GM04504 (cell line): ENCODE results near the gene MIGA2.
"Not testable (repeated sequence)": the region's sequence is repeated elsewhere in the genome, so short reads cannot be mapped to it uniquely, and the experiment has no call there.

Source experiments
- DNase-seq: peaks from one replicate; pipeline ENCODE4 v3.0.0-alpha.2; 2012; ENCODE audit warnings: low read depth

Gene MIGA2

GRCh38 chr9:129011761-129012181 lies 24.7 kb upstream of the MIGA2 start:
- DNase-seq: no peak

DNA sequence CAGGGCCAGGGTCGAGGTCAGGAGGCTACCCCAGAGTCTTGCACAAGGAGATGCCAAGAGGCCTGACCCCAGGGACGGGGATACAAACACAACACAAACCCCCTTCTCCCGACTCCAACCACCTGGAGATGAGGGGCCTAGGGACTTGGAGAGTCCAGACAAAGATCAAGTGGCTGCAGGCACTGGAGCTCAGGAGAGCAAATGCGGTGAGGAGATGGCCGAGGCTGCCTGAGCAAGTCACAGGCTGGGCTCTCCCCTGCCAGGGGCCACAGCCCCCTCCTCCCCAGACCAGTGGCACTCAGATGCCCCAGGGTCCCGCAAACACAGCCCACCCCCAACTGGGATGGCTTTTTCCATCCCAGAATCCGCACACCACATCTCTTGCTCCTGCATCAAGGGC lies 24.1 kb upstream of the MIGA2 start:
- DNase-seq: no peak

DNA sequence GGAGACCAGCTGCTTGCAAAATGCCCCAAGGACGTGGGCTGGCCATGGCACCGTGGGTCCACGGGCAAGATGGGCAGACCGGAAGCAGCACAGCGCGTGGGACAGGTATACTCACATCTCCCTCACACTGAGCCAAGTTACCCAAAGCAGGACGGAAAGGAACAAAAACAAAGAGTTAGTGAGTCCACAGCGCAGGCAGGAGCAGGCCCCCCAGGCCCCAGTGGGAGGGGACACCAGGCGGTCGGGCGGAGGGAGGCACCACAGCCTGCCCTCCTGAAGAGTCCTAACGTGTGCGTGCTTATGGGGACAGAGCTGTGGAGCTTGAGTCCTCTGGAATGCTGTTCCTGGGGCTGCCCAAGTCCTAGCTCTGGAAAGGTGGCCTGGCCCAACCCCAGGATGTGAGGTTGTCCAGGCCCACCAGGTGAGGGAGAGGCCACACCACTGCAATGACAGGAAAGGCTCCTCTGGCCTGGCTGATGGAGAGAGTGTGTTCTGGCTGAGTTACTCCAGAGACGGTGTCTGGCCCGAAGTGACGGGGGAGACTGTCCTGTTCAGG lies 23.5 kb upstream of the MIGA2 start:
- DNase-seq: no peak

DNA sequence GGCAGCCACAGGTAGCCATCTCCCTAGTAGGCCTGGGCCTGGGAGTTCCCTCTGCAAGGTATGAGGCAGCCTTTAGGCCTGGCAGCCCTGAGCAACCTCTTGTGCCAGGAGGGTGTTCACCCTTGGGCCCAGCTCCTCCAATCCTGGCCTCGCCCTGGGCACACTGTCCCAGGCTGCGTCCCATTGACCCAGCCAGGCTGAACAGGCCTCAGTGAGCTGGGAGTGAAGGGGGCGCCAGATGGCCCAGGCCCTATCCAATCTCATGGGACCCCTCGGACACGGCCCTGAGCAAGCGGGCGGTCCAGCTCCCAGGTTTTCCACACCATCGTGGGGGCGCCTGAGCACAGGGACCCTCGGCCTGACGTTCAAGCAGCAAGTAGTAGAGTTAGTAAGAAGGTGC lies 22.8 kb upstream of the MIGA2 start:
- DNase-seq: no peak

DNA sequence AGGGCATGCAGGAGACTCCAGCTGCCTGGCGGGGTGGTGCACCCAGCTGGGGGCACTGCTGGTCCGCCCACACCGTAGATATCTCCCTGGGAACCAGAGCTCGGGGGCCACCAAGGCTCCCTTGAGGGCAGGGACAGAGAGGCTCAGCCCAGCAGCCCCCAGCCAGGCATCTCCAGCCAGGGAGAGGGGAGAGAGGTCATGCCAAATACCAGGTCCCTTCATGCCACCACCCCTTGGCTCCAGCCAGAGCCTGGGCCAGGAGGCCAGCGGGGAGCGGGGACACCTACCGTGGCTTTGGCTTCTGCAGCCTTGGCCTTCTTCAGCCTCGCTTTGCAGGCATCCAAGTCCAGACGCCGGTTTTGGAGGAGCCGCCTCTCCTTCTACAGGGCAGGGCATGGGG lies 22.3 kb upstream of the MIGA2 start:
- DNase-seq: no peak

GRCh38 chr9:129014608-129015007 lies 21.8 kb upstream of the MIGA2 start:
- DNase-seq: no peak

DNA sequence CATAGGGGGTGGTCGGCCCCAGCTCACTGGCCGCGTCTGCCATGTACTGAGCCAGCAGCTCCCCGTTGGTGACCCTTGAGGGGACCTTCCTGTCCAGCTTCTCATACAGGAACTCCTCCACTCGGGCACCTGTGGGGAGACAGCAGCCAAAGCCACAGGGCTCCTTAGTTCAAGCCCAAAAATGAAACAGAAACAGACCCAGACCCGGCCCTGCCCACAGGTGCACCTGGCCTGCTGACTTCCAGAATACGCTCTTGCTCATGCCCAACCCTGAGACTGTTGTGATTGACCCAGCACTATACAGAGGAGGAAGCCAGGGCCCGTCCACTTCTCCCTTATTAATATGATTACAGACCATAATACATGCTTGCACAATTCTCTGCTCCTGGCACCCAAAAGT lies 15.3 kb upstream of the MIGA2 start:
- no peak for DNase-seq

GRCh38 chr9:129022037-129022436 lies 14.4 kb upstream of the MIGA2 start:
- DNase-seq: no peak

- peak; percentile 73 for DNase-seq
These were observed 13.2 kb upstream of the MIGA2 start for GRCh38 chr9:129023036-129023907.

DNA sequence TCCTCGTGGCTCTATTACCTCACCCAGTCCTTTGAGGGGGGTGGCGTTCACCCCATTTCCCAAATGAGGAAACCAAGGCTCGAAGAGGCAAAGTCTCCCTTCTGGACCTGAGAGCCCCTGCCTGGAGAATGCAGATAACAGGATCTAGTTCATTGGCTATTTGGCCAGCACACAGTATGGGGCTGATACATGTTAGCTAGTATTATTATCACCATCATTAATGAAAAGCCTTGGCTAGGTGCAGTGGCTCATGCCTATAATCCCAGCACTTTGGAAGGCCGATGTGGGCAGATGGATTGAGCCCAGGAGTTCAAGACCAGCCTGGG lies 12.6 kb upstream of the MIGA2 start:
- no peak for DNase-seq

GRCh38 chr9:129026442-129027223 lies 9.8 kb upstream of the MIGA2 start:
- no peak for DNase-seq

DNA sequence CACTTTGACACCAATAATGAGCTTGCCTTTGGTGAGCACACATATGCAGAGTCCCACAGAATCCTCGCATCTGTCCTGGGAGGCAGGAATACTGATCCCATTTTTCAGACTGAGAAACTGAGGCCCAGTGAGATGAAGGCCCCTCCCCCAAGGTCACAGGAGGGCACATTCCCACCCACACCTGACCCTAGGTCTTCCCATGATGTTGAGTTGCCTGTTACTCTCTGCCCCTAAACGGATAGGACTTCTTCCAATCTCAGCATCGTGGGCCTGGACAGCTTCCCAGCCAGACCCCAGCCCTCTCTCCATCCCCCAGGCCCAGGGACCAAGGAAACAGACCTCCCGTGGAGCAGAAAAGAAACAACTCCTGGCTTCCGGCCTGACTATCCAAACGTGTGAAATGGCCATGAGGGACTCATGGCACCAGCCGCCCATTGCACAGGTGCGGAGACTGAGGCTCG lies 9.2 kb upstream of the MIGA2 start:
- no peak for DNase-seq

DNA sequence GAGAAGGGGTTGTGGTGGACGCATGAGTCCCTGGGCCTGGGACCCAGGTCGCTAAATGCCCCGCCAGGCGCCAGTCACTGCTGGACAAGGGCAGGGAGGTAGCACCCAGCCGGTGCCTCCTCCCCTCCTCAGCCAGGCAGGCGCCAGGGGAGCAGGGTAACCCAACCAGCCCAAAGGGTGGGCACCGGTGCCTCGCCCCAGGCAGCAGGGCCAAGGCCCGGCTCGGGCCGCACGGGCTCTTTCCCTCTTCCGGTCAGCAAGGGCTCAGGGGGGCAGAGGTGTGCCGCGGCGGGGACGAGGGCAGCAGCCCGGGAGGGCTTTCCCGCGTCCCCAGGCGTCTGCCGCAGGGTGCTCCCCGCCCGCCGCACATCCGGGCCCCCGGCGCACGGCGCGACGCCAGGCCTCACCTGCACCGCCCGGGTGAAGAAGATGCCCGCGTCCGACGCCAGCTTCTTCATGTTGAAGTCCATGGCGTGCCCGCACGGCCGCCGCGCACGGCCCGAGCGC lies 8.7 kb upstream of the MIGA2 start:
- DNase-seq: no peak

DNA sequence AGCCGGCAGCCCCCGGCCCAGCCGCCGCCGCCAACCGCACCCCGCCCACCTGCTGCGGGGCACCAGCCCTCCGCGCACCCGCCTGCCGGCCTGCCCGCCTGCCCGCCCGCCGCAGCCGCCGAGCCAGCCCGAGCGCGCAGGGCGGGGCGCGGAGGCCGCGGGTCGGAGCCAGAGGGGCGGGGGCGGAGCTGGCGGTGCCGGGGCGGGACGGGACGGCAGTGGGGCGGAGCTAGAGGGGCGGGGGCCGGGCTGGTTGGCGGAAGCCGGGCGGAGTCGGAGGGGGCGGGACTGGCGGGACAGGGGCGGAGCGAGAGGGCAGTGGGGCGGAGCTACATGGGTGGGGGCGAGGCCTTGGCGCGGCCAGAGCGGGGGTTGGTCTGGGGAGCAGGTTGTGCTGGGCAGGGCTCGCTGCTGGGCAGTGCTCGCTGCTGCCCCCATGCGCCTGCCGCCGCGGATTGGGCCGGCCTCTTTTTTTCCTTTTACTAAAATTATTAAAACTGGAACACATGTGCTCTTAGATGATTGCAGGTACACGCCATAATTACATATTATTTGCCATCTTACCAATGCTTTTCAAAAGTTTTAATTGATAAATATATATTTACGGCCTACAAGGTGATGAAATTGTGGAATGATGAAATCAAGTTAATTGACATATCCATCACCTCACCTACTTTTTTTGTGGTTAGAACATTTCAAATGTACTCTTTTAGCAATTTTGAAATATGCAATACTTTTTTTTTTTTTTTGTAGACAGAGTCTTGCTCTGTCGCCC lies 8.0 kb upstream of the MIGA2 start, which contains the start of gene SH3GLB2:
Gene SH3GLB2 (minus strand): TSS at position 140 of the 775 bp plus-strand sequence. CDS start 177 bp downstream, outside the sequence.
- DNase-seq: peak; percentile 86

DNA sequence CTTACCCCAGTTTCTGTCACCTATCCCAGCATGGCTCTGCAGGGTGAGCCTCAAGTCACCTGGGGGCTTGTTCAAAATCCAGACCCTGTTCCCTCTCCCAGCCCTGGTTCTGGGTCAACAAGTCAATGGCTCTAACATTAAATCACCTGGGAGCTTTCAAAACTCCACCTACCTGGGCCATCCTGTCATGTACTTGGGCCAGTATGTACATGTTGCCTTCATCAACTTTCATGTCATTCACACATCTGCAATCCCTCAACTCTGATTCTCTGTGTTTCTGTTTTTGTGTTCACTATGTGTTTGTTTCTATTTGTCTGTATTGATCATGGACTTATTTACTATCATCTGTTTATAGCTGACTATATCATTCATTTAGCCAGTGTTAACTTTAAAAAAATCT lies 6.2 kb upstream of the MIGA2 start:
- no peak for DNase-seq

DNA sequence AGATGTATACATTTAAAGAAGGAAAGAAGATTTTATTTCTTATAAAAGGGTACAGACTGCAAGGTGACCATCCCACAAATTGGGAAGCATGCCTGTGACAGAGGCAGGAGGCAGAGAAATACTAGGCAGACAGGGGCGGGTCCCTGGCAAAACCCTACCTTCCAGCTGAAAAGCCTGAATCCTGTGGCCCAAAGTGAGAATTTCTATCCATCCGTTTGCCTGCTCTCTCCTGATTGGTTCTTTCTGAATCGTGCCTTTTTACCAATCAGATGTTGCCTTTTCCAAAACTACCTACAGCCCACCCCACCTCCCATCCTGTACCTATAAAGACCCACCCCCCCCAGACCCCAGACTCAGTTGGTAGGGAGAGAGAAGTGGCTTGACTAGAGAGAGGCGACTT lies 4.9 kb upstream of the MIGA2 start:
- no peak for DNase-seq

DNA sequence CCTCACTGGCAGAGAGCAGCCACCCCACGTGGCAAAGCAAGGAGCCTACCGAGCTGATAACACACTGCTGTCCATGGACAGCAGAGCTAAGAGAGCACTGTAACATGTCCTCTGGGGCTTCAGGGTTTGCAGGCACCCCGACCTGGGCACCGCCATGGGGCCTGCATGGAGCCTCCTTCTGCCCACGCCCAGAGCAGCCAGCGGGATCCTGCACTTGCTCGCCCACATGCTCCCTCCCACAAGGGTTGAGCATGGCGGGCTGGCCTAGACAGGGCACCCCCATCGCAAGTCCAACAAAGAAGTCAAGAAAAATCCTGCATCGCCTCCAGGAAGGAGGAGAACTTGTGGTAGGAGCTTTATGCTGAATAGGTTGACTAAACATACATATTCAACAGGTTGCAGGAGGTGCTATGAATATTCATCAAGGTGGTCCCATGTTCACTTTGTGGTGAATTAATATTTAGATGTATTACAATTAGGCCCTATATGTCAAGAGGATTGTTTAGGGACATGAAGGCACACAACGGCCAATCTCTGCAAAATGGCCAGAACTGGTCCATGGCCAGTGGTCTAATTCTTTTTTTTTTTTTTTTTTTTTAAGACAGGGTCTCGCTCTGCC lies 3.8 kb upstream of the MIGA2 start:
- DNase-seq: no peak

DNA sequence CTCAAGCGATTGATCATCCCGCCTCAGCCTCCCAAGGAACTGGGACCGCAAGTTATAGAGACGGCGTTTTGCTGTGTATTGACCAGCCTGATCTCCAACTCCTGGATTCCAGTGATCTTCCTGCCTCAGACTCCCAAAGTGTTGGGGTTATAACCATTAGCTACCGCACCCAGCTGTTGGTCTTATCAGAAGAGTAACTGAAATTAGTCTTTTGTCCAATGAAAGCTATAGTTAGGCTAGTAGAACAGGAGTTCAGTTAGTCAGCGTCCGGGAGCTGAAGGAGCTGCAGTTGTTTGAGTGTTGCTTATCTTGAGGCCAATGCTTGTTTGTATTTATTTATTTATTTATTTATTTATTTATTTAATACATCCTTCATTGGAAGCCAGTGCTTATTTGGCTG lies 3.2 kb upstream of the MIGA2 start:
- DNase-seq: no peak

DNA sequence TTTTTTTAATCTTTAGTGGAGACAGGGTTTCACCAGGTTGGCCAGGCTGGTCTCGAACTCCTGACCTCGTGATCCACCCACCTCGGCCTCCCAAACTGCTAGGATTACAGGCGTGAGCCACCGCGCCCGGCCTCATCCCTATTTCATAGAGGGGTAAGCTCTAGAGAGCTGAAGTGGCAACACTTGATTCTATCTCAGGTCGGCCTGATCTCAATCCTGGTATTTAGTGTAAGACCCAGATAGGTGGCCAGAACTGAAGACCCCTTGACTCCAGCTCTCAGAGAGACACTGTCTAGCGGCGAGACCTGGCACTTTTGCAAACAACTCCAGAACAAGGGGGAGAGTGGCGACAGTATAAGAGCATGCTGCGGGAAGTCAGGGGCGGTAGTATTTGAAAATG lies 588 bp upstream of the MIGA2 start:
- DNase-seq: not testable (repeated sequence)

DNA sequence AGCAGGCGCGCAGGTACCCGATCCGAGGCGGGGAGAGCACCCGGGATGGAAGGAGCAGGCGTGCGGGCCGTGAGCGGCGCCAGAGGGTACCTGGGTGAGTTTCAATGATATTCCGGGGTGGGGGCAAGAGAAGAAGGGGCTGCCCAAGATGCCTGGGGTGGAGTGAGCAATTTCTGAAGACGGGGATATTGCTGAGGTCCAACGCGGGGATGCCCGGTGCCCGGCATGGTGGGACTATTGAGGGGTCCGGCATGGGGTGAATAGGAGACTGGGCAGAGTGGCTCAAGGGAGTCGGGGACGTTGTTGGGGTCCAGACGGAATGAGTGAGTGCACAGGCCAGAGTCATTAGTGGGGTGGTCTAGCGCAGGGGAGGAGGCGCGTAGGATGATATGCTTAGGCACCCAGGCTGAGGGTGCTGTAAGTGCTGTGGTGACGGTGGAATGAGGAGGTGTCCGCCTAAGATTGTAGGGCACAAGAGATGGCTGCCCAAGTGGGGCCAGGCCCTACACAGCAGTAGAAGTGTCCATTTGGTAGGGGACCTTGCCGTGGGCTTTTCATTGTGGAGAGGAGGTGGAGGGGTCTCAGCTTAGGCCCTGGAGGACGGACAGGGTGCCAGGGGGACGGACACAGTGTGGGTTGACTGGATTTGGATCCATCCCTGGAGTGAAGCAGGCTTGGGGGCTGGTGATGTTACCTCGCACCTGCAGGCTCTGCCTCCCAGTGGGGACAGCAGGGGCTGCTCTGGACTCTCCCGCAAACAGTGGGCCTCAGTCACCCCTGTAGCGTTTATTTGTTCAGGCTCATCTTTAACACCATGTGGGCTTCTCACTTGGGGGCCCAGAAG lies 719 bp downstream of the MIGA2 start:
- DNase-seq: no peak

DNA sequence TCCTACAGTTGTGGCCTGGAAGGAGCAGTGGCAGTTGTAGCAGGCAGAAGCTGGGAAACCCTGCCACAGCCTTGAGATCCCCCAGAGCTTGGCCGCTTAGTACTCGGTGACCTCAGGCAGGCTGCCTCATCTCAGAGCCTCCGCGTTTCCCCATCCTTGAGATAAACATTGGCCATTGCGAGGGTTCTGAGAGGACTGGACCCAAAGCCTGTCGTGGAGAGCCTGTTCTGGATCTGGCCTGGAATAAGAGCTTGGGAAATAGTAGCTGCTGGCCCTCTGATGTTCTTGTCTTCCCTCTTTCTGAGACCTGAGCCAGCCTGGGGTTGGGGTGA lies 1.3 kb downstream of the MIGA2 start:
- no peak for DNase-seq
